GM19455 (cell line): ENCODE measurements around the gene LYZL1.
"Not testable (repeated sequence)": the region's sequence is repeated elsewhere in the genome, so short reads cannot be mapped to it uniquely, and the experiment has no call there.

ENCODE experiments used
- ATAC-seq: cut with Tn5 transposase; IDR thresholded peaks from one replicate; pipeline ENCODE4 v1.9.1; 2021; ENCODE audit not compliant: unreplicated experiment

The LYZL1 gene

DNA sequence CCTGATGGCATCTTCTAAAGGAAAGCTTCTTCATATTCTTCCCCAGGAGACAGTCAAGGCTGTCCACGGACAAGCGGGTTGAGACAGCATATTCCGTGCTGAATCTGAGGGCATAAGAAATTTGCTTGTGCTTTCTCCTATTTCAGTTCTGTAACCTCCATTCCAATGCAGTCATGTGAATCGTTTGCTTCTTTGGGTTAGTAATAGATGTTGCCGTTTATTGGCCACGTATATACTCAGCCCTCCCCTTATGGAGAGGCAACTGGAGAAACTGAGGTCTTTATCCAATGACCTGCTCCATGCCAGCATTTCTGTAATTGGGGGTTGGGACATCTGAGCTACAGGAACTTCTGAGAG lies 38.9 kb downstream of the LYZL1 start:
- ATAC-seq: no peak

GRCh38 chr10:29328983-29329382 lies 40.1 kb downstream of the LYZL1 start:
- ATAC-seq: no peak

- ATAC-seq: no peak
These were observed 40.5 kb downstream of the LYZL1 start for GRCh38 chr10:29329420-29329819.

- no peak for ATAC-seq
These were observed 43.3 kb downstream of the LYZL1 start for GRCh38 chr10:29332061-29332760.

GRCh38 chr10:29332761-29333148 lies 43.9 kb downstream of the LYZL1 start:
- no peak for ATAC-seq

DNA sequence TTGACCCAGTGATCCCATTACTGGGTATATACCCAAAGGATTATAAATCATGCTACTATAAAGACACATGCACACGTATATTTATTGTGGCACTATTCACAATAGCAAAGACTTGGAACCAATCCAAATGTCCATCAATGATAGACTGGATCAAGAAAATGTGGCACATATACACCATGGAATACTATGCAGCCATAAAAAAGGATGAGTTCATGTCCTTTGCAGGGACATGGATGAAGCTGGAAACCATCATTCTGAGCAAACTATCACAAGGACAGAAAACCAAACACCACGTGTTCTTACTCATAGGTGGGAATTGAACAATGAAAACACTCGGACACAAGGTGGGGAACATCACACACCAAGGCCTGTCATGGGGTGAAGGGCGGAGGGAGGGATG lies 48.7 kb downstream of the LYZL1 start:
- ATAC-seq: not testable (repeated sequence)

DNA sequence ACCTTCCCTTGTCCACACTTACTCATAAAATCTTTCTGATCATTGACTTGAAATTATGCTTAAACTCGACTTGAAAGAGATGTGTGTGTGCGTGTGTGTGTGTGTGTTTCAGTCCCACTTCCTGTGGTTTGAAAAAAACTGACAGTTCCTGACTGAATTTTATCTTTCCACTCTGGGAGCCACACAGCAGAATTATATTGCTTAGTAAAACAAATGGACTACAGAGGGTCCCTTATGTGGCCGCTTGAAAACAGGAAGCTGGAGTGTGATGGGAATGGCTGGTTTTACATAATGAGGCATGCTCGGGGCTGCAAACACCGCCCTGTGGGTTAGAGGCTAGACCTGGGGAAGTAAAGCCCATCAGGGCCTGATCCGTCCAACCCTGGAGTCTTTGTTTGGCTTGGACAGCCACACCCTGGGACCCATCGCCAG lies 54.8 kb downstream of the LYZL1 start:
- ATAC-seq: no peak

- no peak for ATAC-seq
These were observed 55.4 kb downstream of the LYZL1 start for GRCh38 chr10:29344073-29344820.

DNA sequence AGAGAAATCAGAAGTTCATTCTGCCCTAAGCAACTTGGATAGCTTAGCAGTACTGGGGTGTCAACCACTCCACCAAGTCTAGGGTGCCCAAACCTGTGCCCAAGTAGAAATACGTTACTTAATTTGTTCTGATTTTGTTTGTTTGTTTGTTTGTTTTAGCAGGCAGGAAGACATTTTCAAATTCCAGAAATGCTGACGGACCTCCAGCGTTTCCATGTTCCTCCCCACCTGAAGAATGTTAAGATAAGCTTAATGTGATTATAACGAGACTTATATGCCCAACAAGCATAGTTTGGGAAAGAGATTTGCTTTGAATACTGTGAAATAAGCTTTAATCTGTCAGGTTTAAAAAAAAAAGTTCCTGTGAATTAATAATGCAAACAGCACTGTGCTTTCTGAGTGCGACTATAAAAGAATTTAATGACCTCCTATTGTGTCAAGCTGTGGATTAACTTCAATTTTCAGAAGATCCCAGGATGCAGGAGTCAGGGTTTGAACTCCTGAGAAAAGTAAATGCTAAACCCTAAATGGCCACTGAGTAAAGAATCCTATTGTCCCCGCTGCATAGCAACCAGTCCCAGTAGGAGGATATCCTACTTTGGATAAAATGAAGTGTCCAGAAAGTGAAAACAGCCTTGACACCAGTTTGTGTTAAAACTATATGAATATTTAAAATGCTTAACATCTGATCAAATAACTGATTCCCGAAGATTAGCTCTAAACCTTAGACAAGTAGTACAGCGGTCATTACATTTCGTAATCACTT lies 56.5 kb downstream of the LYZL1 start:
- no peak for ATAC-seq

DNA sequence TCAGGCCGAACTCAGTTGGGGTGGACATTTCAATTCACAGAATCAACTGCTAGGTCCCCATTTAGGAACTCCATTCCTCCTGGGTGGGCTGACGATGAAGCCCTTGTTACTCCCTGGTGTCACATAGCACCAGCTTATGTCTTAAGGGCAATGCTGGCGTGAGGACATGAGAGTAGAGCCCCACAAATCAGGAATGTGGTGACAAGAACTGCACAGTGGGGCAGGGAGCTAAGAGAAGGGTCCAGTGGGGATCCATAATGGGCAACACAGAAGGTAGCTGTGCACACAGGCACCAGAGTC lies 57.0 kb downstream of the LYZL1 start:
- no peak for ATAC-seq

DNA sequence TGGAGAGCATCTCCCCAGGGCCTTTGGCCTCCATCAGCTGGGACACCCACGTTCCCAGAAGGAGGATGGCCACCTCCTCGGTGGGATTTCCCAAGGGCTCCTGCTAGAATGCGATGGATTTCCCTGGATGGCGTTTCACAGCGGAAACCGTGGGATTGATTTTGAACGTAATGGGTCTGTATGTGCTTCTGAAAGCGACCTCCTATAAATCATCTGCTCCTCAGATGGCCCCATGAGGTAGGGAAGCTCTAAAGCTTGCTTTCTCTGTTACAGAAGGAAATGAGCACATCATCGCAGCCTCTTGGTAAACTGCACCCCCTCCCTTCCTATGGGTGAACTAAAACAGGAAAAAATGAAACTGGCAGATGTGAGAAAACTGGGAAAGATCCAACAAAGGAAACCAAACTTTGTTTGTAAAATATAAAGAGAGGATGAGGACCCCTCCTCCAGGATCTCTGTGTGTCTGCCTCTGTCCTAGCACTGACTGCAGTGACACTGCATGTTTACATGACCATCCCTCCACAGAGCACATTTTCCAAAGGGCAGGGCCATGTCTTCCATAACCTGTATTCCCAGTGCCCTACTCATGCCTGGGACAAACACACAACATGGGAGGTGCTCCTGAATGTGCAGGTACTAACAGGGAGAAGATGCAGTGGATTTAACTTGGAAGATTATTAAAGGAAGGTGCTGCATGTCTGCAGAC lies 57.6 kb downstream of the LYZL1 start:
- no peak for ATAC-seq

DNA sequence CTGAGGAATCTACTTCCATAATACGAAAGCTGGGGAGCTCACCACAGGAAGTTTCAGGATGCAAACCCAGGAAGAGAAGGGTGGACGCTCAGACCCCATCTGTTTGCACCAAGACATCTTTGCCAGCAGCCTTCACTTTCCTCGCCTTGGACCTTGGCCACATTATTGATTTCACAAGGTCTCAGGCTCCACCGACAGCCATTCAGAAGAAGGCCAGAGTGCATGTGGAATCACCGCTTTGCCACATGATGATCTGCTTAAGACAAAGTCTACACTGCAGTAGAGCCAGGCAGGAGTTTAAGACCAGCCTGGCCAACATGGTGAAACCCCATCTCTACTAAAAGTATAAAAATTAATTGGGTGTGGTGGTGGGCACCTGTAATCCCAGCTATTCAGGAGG lies 60.0 kb downstream of the LYZL1 start:
- no peak for ATAC-seq

DNA sequence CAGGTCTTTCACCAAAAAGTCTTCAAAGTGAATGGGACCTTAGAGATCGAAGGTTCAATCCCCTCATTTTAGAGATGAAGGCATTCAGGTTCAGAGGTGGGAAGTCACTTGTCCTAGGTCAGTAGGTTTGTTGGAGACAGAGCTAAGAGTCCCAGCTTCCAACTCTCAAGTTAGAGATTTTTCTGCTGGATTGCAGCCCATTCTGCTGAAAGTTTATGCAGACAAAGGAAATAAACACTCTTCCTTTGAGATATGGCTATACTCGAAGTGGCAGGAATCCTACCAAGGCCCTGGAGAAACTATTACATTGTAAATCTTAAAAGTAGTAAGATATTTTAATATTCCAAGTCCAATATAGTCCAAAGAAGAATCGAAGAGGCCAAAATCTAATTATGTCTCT lies 64.4 kb downstream of the LYZL1 start:
- no peak for ATAC-seq

GRCh38 chr10:29353887-29354561 lies 65.2 kb downstream of the LYZL1 start:
- no peak for ATAC-seq

GRCh38 chr10:29355411-29355991 lies 66.6 kb downstream of the LYZL1 start:
- ATAC-seq: no peak

- ATAC-seq: no peak
These were observed 68.1 kb downstream of the LYZL1 start for GRCh38 chr10:29356931-29357330.

GRCh38 chr10:29358010-29358616 lies 69.2 kb downstream of the LYZL1 start:
- ATAC-seq: no peak

DNA sequence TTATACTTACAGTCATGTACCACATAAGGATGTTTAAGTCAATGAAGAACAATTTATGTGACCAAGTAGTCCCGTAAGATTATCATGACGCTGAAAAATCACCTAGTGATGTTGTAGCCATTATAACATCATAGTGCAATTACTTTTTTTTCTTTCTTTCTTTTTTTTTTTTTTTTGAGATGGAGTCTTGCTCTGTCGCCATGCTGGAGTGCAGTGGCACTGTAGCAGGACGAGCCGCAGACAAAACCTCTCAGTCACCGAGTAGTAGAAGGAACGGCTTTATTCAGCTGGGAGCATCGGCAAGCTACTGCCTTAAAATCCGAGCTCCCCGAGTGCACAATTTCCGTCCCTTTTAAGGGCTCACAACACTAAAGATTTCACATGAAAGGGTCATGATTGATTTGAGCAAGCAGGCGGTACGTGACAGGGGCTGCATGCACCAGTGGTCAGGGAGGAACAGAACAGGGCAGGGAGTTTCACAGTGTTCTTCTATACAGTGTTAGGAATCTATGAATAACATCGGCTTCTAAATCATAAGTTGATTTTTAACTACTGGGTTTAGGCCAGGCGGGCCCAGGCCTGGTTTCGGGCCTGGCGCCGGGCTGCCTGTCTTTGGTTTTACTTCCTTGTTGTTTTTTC lies 71.5 kb downstream of the LYZL1 start:
- not testable (repeated sequence) for ATAC-seq
